OCI-LY3 (cell line): ENCODE results near the gene HHLA2.
A peak's percentile ranks its signal among the peaks of the same experiment; 100 is the strongest.

Experiments used
- H2AFZ ChIP-seq: fragments of 200-600, 300-600 bp; shearing (Covaris generic); 2 replicates; pipeline ENCODE4 v1.6.0; 2014; ENCODE audit warnings: antibody characterized with exemption, low read depth, low read length
- H3K27ac ChIP-seq: fragments of 200-600, 300-600 bp; sonication (generic); 2 replicates; pipeline ENCODE4 v1.5.1; 2014; ENCODE audit warnings: mild to moderate bottlenecking, low read length, moderate library complexity, mixed read lengths
- H3K27me3 ChIP-seq: fragments of 200-600, 300-600 bp; sonication (generic); 2 replicates; pipeline ENCODE4 v1.6.1; 2014; ENCODE audit warnings: low read depth, low read length, mixed read lengths
- H3K36me3 ChIP-seq: fragments of 200-600, 300-600 bp; sonication (generic); replicated peaks from 2 replicates; pipeline ENCODE3; 2014; ENCODE audit warnings: low read depth, low read length, mixed read lengths
- H3K4me1 ChIP-seq: fragments of 300-600, 200-600 bp; sonication (generic); 2 replicates; pipeline ENCODE4 v1.6.1; 2014; ENCODE audit warnings: low read length, mixed read lengths
- H3K4me2 ChIP-seq: fragments of 200-600, 300-600 bp; sonication (generic); 2 replicates; pipeline ENCODE4 v1.6.1; 2014; ENCODE audit warnings: low read length, mixed read lengths
- H3K4me3 ChIP-seq: fragments of 300-600, 200-600 bp; sonication (generic); 2 replicates; pipeline ENCODE4 v1.5.1; 2014; ENCODE audit warnings: antibody characterized with exemption, mild to moderate bottlenecking, low read length, moderate library complexity
- H3K79me2 ChIP-seq: fragments of 300-600, 200-600 bp; shearing (Covaris generic); 2 replicates; pipeline ENCODE4 v1.6.1; 2014; ENCODE audit warnings: mild to moderate bottlenecking, low read length, mixed read lengths
- H3K9ac ChIP-seq: fragments of 300-600, 200-600 bp; shearing (Covaris generic); 2 replicates; pipeline ENCODE4 v1.6.0; 2014; ENCODE audit warnings: mild to moderate bottlenecking, low read length, moderate library complexity
- H3K9me3 ChIP-seq: fragments of 200-600, 300-600 bp; shearing (Covaris generic); 2 replicates; pipeline ENCODE4 v1.6.1; 2014; ENCODE audit warnings: low read length, mixed read lengths; ENCODE audit not compliant: insufficient read depth
- H4K20me1 ChIP-seq: fragments of 200-600, 300-600 bp; sonication (generic); 2 replicates; pipeline ENCODE4 v1.6.1; 2016; ENCODE audit warnings: low read length, mixed read lengths; ENCODE audit not compliant: insufficient read depth
- CTCF ChIP-seq: fragments of 200-600, 300-600 bp; sonication (generic); IDR thresholded peaks from 2 replicates; pipeline ENCODE4 v1.5.1; 2014; ENCODE audit warnings: antibody characterized with exemption, low read length, low read depth
- EZH2phosphoT487 ChIP-seq: fragments of 200-600 bp; shearing (Covaris generic); IDR thresholded peaks from 2 replicates; pipeline ENCODE4 v1.6.1; 2018; ENCODE audit warnings: antibody characterized with exemption, mixed run types, low read depth

HHLA2 gene

GRCh38 chr3:108404368-108404767 is 108.0 kb downstream of the HHLA2 start:
- Histone ChIP-seq H3K27ac (no peak overlapping the region), H2AFZ (no peak overlapping the region), H3K9me3 (no peaks in the 10 kb centered on the region), H3K79me2 (no peaks in the 10 kb centered on the region), H3K27me3 (no peaks in the 10 kb centered on the region), H3K9ac (no peak overlapping the region), H3K4me2 (no peak overlapping the region), H3K36me3 (no peaks in the 10 kb centered on the region), H4K20me1 (no peaks in the 10 kb centered on the region), H3K4me3 (no peak overlapping the region), H3K4me1 (peaks cover 19% of the 10 kb centered on the region)
- TF ChIP-seq CTCF (no peak), EZH2phosphoT487 (no peak)

GRCh38 chr3:108406063-108406660 is 109.8 kb downstream of the HHLA2 start:
- H4K20me1 ChIP-seq, result no peaks in the 10 kb centered on the region
- no peaks in the 10 kb centered on the region for H3K36me3 ChIP-seq
- H3K4me1 ChIP-seq, result peaks cover 19% of the 10 kb centered on the region
- 0 out of 2 replicates have a peak overlapping the region, but pooled peaks have one; percentile 80 for H3K4me2 ChIP-seq
- no peaks in the 10 kb centered on the region for H3K79me2 ChIP-seq
- H3K9me3 ChIP-seq, result no peaks in the 10 kb centered on the region
- H3K27ac ChIP-seq, result no peak overlapping the region
- no peaks in the 10 kb centered on the region for H3K27me3 ChIP-seq
- no peak overlapping the region for H2AFZ ChIP-seq
- no peak overlapping the region for H3K4me3 ChIP-seq
- no peak overlapping the region for H3K9ac ChIP-seq
- TF ChIP-seq CTCF (no peak), EZH2phosphoT487 (no peak)

- Histone ChIP-seq H3K36me3 (no peaks in the 10 kb centered on the region), H3K9me3 (no peaks in the 10 kb centered on the region)
These were observed 110.4 kb downstream of the HHLA2 start for GRCh38 chr3:108406661-108407206.

GRCh38 chr3:108407886-108408285 is 111.5 kb downstream of the HHLA2 start:
- Histone ChIP-seq H3K79me2 (no peaks in the 10 kb centered on the region), H3K27ac (no peak overlapping the region), H3K4me2 (peak overlapping the region; percentile 80; the same call in 1 of the 2 replicates), H3K4me3 (no peak overlapping the region), H3K9me3 (no peaks in the 10 kb centered on the region), H3K36me3 (no peaks in the 10 kb centered on the region), H3K27me3 (no peaks in the 10 kb centered on the region), H3K4me1 (peaks cover 19% of the 10 kb centered on the region), H4K20me1 (no peaks in the 10 kb centered on the region), H3K9ac (no peak overlapping the region), H2AFZ (no peak overlapping the region)
- no peak for TF ChIP-seq CTCF
- no peak for TF ChIP-seq EZH2phosphoT487

More at GRCh38 chr3:108406661-108407206, 110.4 kb downstream of the HHLA2 start:
- H4K20me1 ChIP-seq, result no peaks in the 10 kb centered on the region
- peak overlapping the region; percentile 80 for H3K4me2 ChIP-seq
- peaks cover 19% of the 10 kb centered on the region for H3K4me1 ChIP-seq
- no peaks in the 10 kb centered on the region for H3K79me2 ChIP-seq
- peak overlapping the region; percentile 57 for H3K4me3 ChIP-seq
- no peak overlapping the region for H3K9ac ChIP-seq
- TF ChIP-seq EZH2phosphoT487 (no peak), CTCF (peak; percentile 88)
- no peak overlapping the region for H3K27ac ChIP-seq
- peak overlapping the region; percentile 83; the same call in 1 of the 2 replicates for H2AFZ ChIP-seq
- H3K27me3 ChIP-seq, result no peaks in the 10 kb centered on the region
